GM12892 (cell line): ENCODE data around the gene ALKBH5.

ENCODE experiments used
- POLR2A ChIP-seq: IDR thresholded peaks from 2 replicates; pipeline ENCODE4 v1.6.1; 2011; ENCODE audit warnings: low read depth, low read length, control low read depth
- POLR2AphosphoS5 ChIP-seq: IDR thresholded peaks from 2 replicates; pipeline ENCODE4 v1.6.1; 2011; ENCODE audit warnings: low read depth, low read length, control low read depth

DNA sequence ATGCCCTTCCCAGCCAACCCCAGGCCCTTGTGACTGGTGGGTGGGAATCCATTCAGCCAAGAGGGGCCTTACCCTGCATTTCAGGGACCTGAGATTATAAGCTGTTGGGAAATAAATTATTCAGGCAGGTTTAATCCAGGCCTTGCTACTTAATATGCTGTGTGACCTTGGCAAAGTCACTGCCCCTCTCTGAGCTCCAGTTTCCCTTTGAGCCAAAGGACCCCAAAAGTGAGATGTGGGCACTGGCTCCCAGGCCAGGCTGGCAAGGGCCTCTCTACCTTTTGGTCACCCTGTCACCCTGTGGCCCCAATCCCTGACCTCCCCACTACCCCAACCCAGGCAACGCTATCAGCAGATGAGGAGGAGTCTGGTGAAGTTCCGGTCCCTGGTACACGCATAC lies 41.2 kb upstream of the ALKBH5 start:
- TF ChIP-seq POLR2A = no peak
- TF ChIP-seq POLR2AphosphoS5 = no peak
